PC-9 (cell line): ENCODE results near the gene MCIDAS. TPM values are rescaled to one million over a fixed set of nuclear protein-coding genes. Genes with fewer than 3 reads are reported as not detected.

Experiments used
- BruUV-seq: library from RNA; stranded (reverse); fragments of 400-500 nt; replicated peaks from 2 replicates; lab custom pipeline; 2021; lab: Mats Ljungman, UMichigan
- CTCF ChIA-PET: fragments of 300-600 bp; sonication (Branson Sonifier 250); formaldehyde crosslinking; loops from one replicate; lab custom pipeline; 2022; ENCODE audit warnings: antibody characterized with exemption; lab: Charles Lee
- POLR2A ChIA-PET: fragments of 300-600 bp; sonication (Branson Sonifier 250); formaldehyde crosslinking; loops from one replicate; lab custom pipeline; 2022; ENCODE audit warnings: antibody characterized with exemption; ENCODE audit not compliant: unreplicated experiment; lab: Charles Lee
- DNase-seq, 2 experiments: peaks; one replicate each; pipeline versions ENCODE4 v3.0.0 to v3.0.0-alpha.2; 2015 to 2022; ENCODE audit warnings: mixed read lengths in 1 of 2
- H2AFZ ChIP-seq: fragments of 200-600 bp; sonication (generic); 2 replicates; pipeline ENCODE4 v1.8.1; 2017; ENCODE audit warnings: antibody characterized with exemption
- H3F3A ChIP-seq: fragments of 200-600 bp; sonication (generic); 2 replicates; pipeline ENCODE4 v1.8.1; 2017; ENCODE audit warnings: antibody characterized with exemption, mild to moderate bottlenecking, low read depth; ENCODE audit not compliant: insufficient read depth
- H3K27ac ChIP-seq: fragments of 200-600 bp; sonication (generic); 2 replicates; pipeline ENCODE4 v1.6.1; 2016; ENCODE audit warnings: mixed run types
- H3K27me3 ChIP-seq: fragments of 200-600 bp; sonication (generic); 2 replicates; pipeline ENCODE4 v1.6.1; 2016; ENCODE audit warnings: low read depth, mixed run types; ENCODE audit not compliant: insufficient read depth
- H3K36me3 ChIP-seq: fragments of 200-600 bp; sonication (generic); 2 replicates; pipeline ENCODE4 v1.6.1; 2016; ENCODE audit warnings: low read depth, mixed run types
- H3K4me1 ChIP-seq: fragments of 200-600 bp; sonication (generic); replicated peaks from 2 replicates; pipeline ENCODE4 v1.6.1; 2016; ENCODE audit warnings: mixed run types; ENCODE audit not compliant: insufficient read depth
- H3K4me2 ChIP-seq: fragments of 200-600 bp; sonication (generic); 2 replicates; pipeline ENCODE4 v1.6.1; 2017; ENCODE audit warnings: mixed run types
- H3K4me3 ChIP-seq: fragments of 200-600 bp; sonication (generic); 2 replicates; pipeline ENCODE4 v1.6.1; 2016; ENCODE audit warnings: mixed run types
- H3K79me2 ChIP-seq: fragments of 200-600 bp; sonication (generic); 2 replicates; pipeline ENCODE4 v1.6.1; 2017; ENCODE audit warnings: low read depth, mixed run types
- H3K9me2 ChIP-seq: fragments of 200-600 bp; sonication (generic); 2 replicates; pipeline ENCODE4 v1.8.1; 2017; ENCODE audit warnings: mild to moderate bottlenecking; ENCODE audit not compliant: insufficient read depth
- H3K9me3 ChIP-seq: fragments of 200-600 bp; sonication (generic); 2 replicates; pipeline ENCODE4 v1.8.1; 2016; ENCODE audit warnings: low read depth; ENCODE audit not compliant: insufficient read depth
- H4K20me1 ChIP-seq: fragments of 200-600 bp; sonication (generic); 2 replicates; pipeline ENCODE4 v1.8.1; 2017; ENCODE audit not compliant: insufficient read depth
- CTCF ChIP-seq: fragments of 200-600 bp; sonication (generic); conservative IDR thresholded peaks from 2 replicates; pipeline ENCODE4 v1.6.1; 2017; ENCODE audit warnings: mixed run types, antibody characterized with exemption, mild to moderate bottlenecking, moderate library complexity
- EZH2 ChIP-seq: fragments of 200-600 bp; sonication (generic); IDR thresholded peaks from 2 replicates; pipeline ENCODE4 v1.8.0; 2017; ENCODE audit warnings: antibody characterized with exemption, low read depth
- intact Hi-C: fragments of 100-400 bp; cut with micrococcal nuclease; formaldehyde crosslinking; loops from one replicate; pipeline ENCODE4 v1.10.0; 2022; ENCODE audit not compliant: unreplicated experiment
- total RNA-seq: library from RNA; stranded (reverse); gene quantifications from 2 replicates; pipeline ENCODE4 v1.2.3, GENCODE V29; 2021

The MCIDAS gene
- total RNA-seq, 1 experiment from 2014 or later: 1.8 TPM

GRCh38 chr5:55254802-55255201, 27.7 kb upstream of the MCIDAS start:
- Histone ChIP-seq H3K4me2 (no peak overlapping the region), H3K9me3 (no peaks in the 10 kb centered on the region), H4K20me1 (no peaks in the 10 kb centered on the region), H3K9me2 (no peaks in the 10 kb centered on the region), H3F3A (no peaks in the 10 kb centered on the region), H3K4me3 (no peak overlapping the region), H3K27ac (no peak overlapping the region), H3K4me1 (no peaks in the 10 kb centered on the region), H3K36me3 (no peaks in the 10 kb centered on the region), H3K79me2 (no peaks in the 10 kb centered on the region), H3K27me3 (no peaks in the 10 kb centered on the region), H2AFZ (no peak overlapping the region)
- intact Hi-C loops: no loop called here
- no TSS peak for BruUV-seq
- TF ChIP-seq EZH2 (no peak), CTCF (no peak)
- DNase-seq: no peak
- ChIA-PET POLR2A (no interaction called here), CTCF (no interaction called here)

GRCh38 chr5:55250064-55250463, 22.9 kb upstream of the MCIDAS start:
- POLR2A ChIA-PET: no interaction called here
- Histone ChIP-seq H3K4me3 (no peak overlapping the region), H3K4me1 (no peaks in the 10 kb centered on the region), H3K27ac (no peak overlapping the region), H3K4me2 (no peak overlapping the region), H4K20me1 (no peaks in the 10 kb centered on the region), H3K79me2 (no peaks in the 10 kb centered on the region), H3K9me2 (no peaks in the 10 kb centered on the region), H3K27me3 (no peaks in the 10 kb centered on the region), H3K36me3 (no peaks in the 10 kb centered on the region), H3K9me3 (no peaks in the 10 kb centered on the region), H2AFZ (no peak overlapping the region), H3F3A (no peaks in the 10 kb centered on the region; the same call in 1 of the 2 replicates)
- no peak for DNase-seq
- TF ChIP-seq EZH2 (no peak), CTCF (no peak)
- BruUV-seq: no TSS peak
- intact Hi-C loops: no loop called here
- CTCF ChIA-PET: interaction anchor here (0.6 kb wide), 1 partner anchor 16 kb away, joined by 3 read pairs; no protein-coding TSS in a partner anchor

- no TSS peak for BruUV-seq
- TF ChIP-seq CTCF (no peak), EZH2 (no peak)
- Histone ChIP-seq H3K27me3 (no peaks in the 10 kb centered on the region), H3K4me1 (peaks cover 17% of the 10 kb centered on the region), H2AFZ (no peak overlapping the region), H3K36me3 (no peaks in the 10 kb centered on the region), H3K4me3 (no peak overlapping the region), H3K9me3 (no peaks in the 10 kb centered on the region), H4K20me1 (no peaks in the 10 kb centered on the region), H3K27ac (no peak overlapping the region), H3K79me2 (no peaks in the 10 kb centered on the region), H3K4me2 (0 out of 2 replicates have a peak overlapping the region, but pooled peaks have one; percentile 5), H3K9me2 (no peaks in the 10 kb centered on the region), H3F3A (no peaks in the 10 kb centered on the region)
- DNase-seq: no peak
- ChIA-PET POLR2A (interaction anchor here (0.6 kb wide), 1 partner anchor 1745 kb away, joined by 3 read pairs; no protein-coding TSS in a partner anchor), CTCF (no interaction called here)
- intact Hi-C loops: no loop called here
Measured at GRCh38 chr5:55241746-55242145, 14.6 kb upstream of the MCIDAS start.
